ENCODE results near the gene DHRS7C. TPM values are rescaled to one million over a fixed set of nuclear protein-coding genes. Genes with fewer than 3 reads are reported as not detected.
"Not testable (repeated sequence)": the region's sequence is repeated elsewhere in the genome, so short reads cannot be mapped to it uniquely, and the experiment has no call there.

Gene DHRS7C
- total and polyA plus RNA-seq, 8 donors = not detected

DNA sequence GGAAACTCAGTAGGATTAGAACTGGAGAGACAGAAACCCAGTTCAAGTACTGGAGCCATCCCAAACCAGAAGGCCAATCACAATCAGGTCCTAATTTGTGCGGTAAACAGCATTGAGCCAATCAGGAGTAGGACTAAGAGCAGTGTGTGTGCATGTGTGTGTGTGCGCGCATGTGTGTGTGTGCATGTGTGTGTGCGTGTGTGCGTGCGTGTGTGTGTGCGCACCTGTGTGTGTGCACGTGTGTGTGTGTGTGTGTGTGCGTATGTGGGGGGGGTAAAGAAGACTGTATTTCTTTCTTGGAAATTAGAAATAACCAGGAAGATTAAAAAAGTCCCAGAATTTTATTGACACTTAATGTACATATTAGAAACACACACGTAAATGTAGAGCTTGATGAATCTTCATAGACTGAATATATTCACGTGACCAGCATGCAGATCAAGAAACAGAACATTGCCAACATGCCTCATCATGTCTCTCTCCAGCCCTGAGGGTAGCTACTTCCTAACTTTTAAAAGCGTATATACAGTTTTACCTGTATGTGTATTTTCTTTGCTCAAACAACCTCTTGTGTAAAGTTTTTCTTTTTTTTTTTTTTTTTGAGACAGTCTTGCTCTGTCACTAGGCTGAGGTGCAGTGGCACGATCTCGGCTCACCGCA lies 919 bp upstream of the DHRS7C start:
- intact Hi-C loops (cut with DNase I; ENCODE audit: low total_unique reads) = no loop called here
- H3K27ac ChIP-seq = no peak overlapping the region
- H3K4me1 ChIP-seq = peaks cover 0 to 10% (median 5%) of the 10 kb centered on the region in 4 donors
- WGBS, 5 donors = 87 to 92% (median 88%) methylated on average over 15 of the region's 15 CpGs
- no peak for DNase-seq
- TF ChIP-seq, protein P1, sequence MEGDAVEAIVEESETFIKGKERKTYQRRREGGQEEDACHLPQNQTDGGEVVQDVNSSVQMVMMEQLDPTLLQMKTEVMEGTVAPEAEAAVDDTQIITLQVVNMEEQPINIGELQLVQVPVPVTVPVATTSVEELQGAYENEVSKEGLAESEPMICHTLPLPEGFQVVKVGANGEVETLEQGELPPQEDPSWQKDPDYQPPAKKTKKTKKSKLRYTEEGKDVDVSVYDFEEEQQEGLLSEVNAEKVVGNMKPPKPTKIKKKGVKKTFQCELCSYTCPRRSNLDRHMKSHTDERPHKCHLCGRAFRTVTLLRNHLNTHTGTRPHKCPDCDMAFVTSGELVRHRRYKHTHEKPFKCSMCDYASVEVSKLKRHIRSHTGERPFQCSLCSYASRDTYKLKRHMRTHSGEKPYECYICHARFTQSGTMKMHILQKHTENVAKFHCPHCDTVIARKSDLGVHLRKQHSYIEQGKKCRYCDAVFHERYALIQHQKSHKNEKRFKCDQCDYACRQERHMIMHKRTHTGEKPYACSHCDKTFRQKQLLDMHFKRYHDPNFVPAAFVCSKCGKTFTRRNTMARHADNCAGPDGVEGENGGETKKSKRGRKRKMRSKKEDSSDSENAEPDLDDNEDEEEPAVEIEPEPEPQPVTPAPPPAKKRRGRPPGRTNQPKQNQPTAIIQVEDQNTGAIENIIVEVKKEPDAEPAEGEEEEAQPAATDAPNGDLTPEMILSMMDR (IDR thresholded peaks at IDR 0.05) = no peak
- no peak for TF ChIP-seq POLR2AphosphoS5 (IDR thresholded peaks at IDR 0.05)
- no peak for TF ChIP-seq POLR2A (IDR thresholded peaks at IDR 0.05)
- TF ChIP-seq EP300 (IDR thresholded peaks at IDR 0.05) = no peak
- peaks cover 0 to 4% (median 0%) of the 10 kb centered on the region in 3 donors for H3K27me3 ChIP-seq
- H3K9me3 ChIP-seq = no peaks in the 10 kb centered on the region
- H3K4me3 ChIP-seq = no peak overlapping the region
- H3K36me3 ChIP-seq = no peaks in the 10 kb centered on the region

DNA sequence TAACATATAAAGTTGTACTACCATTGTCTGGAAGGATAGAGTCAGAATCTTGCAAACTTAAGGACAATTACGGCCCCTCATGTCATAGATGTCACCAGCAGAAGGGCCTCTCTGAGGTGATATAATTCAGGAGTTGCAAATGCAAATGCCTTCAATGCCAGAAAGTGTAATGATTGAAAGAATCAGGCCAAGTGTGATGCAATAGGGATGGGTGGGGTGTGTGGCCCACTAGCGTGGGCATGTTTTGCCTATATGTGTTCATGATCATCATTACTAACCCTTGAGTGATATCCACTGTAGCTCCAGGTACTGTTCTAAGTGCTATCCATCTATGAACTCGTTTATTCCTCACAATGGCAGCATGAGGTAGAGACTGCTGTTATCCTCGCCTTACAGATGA lies 1.1 kb downstream of the DHRS7C start:
- H3K36me3 ChIP-seq = no peaks in the 10 kb centered on the region
- H3K4me1 ChIP-seq = peaks cover 0 to 10% (median 5%) of the 10 kb centered on the region in 4 donors

DNA sequence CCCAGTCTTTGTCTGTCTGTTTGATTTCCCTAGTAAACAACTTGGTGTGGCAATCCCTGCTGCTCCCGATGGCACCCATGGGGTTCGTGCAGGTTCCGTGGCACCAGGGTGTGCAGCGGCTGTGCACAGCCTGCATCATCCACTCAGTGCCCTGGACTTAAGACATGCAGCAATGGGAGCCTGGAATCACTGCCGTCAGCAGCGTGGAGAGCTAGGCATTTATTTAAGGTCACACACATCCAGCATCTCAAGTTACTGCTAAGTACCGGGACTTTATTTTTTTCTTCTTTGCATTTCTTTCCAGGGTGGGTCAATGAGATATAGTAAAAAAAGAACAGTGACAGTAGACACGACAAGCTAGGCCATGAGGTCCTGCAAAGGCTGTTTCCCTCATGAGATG lies 2.8 kb downstream of the DHRS7C start:
- no peak overlapping the region for H3K27ac ChIP-seq
- DNase-seq = no peak
- intact Hi-C loops (cut with DNase I; ENCODE audit: low total_unique reads) = no loop called here
- H3K4me1 ChIP-seq = peaks cover 0 to 10% (median 5%) of the 10 kb centered on the region in 4 donors
- no peaks in the 10 kb centered on the region for H3K36me3 ChIP-seq
- TF ChIP-seq, protein P1 (IDR thresholded peaks at IDR 0.05) = no peak
- TF ChIP-seq EP300 (IDR thresholded peaks at IDR 0.05) (no peak), POLR2AphosphoS5 (IDR thresholded peaks at IDR 0.05) (no peak), POLR2A (IDR thresholded peaks at IDR 0.05) (no peak)
- WGBS, 5 donors = 64 to 77% (median 65%) methylated on average over 8 of the region's 8 CpGs
- no peaks in the 10 kb centered on the region for H3K27me3 ChIP-seq
- no peaks in the 10 kb centered on the region for H3K9me3 ChIP-seq
- H3K4me3 ChIP-seq = no peak overlapping the region

More for the DNA sequence above, 1.1 kb downstream of the DHRS7C start:
- intact Hi-C loops (cut with DNase I; ENCODE audit: low total_unique reads) = no loop called here
- TF ChIP-seq POLR2AphosphoS5 (IDR thresholded peaks at IDR 0.05) (no peak), EP300 (IDR thresholded peaks at IDR 0.05) (no peak), POLR2A (IDR thresholded peaks at IDR 0.05) (no peak)
- TF ChIP-seq, protein P1 (IDR thresholded peaks at IDR 0.05) = no peak
- no peaks in the 10 kb centered on the region for H3K9me3 ChIP-seq
- H3K27me3 ChIP-seq = no peaks in the 10 kb centered on the region
- H3K27ac ChIP-seq = no peak overlapping the region
- H3K4me3 ChIP-seq = no peak overlapping the region
- 65 to 88% (median 72%) methylated on average over 4 of the region's 4 CpGs for WGBS, 5 donors
- no peak for DNase-seq

DNA sequence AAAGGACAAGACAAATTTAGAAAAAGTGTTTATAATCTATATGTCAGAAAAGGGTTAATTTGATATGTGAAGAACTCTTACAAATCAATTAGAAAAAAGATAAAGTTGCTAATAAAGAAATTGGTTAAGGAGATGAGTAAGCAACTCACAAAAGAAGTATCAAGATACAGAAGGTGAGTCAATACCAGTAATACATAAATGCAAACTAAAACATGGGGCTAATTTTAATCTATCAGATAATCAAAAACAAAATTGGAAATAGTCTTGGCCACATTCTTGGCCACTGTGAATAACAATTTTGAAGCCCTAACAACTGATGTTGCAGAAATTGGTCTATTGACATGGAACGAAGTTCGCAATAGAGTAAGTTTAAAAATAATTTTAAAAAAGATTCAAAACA lies 6.8 kb downstream of the DHRS7C start:
- TF ChIP-seq, protein P1 (IDR thresholded peaks at IDR 0.05) = no peak
- no peak for TF ChIP-seq POLR2AphosphoS5 (IDR thresholded peaks at IDR 0.05)
- TF ChIP-seq EP300 (IDR thresholded peaks at IDR 0.05) = no peak
- TF ChIP-seq POLR2A (IDR thresholded peaks at IDR 0.05) = no peak
- intact Hi-C loops (cut with DNase I; ENCODE audit: low total_unique reads) = no loop called here
- no peaks in the 10 kb centered on the region for H3K36me3 ChIP-seq
- H3K4me3 ChIP-seq = no peak overlapping the region
- H3K4me1 ChIP-seq = no peaks in the 10 kb centered on the region
- no peaks in the 10 kb centered on the region for H3K9me3 ChIP-seq
- DNase-seq = no peak
- H3K27ac ChIP-seq = no peak overlapping the region
- H3K27me3 ChIP-seq = peaks cover 0 to 14% (median 0%) of the 10 kb centered on the region in 3 donors
- 96 to 99% (median 97%) methylated on average over 2 of the region's 2 CpGs for WGBS, 5 donors

DNA sequence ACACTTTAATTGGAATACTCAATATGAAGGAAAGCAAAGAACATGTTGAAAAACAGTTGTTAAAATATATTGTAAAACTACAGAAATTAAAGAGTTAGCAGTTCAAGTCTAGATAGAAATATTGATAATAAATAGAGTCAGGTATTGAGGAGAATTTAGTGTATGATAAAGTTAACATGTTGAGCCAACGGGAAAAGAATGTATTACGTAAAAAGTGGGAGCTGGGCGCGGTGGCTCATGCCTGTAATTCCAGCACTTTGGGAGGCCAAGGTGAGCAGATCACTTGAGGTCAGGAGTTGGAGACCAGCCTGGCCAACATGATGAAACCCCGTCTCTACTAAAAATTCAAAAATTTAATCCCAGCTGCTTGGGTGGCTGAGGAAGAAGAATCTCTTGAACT lies 7.9 kb downstream of the DHRS7C start:
- H3K27me3 ChIP-seq = peaks cover 0 to 14% (median 0%) of the 10 kb centered on the region in 3 donors
- H3K36me3 ChIP-seq; H3K9me3 ChIP-seq; DNase-seq; H3K4me1 ChIP-seq; intact Hi-C loops (cut with DNase I; ENCODE audit: low total_unique reads); H3K27ac ChIP-seq; H3K4me3 ChIP-seq: not testable (repeated sequence)
- 89 to 94% (median 91%) methylated on average over 5 of the region's 5 CpGs for WGBS, 5 donors

All from stomach (tissue), 9 donors.